Body of pancreas (tissue), 4 donors: ENCODE measurements around the gene EFHC2.

Experiments used
- CTCF ChIP-seq, 7 experiments: fragments of 450-650 bp in 4 of 7; fragments of 200-600 bp in 3 of 7; sonication (generic) in 3 of 7; IDR thresholded peaks; one replicate each; pipeline ENCODE4 v1.5.1; 2016 to 2019; ENCODE audit warnings: antibody characterized with exemption in 7 of 7
- POLR2A ChIP-seq, 3 donors: fragments of 450-650 bp; IDR thresholded peaks; one replicate each; pipeline ENCODE4 v1.6.1; 2016; ENCODE audit warnings: antibody characterized with exemption in 3 of 3, mild to moderate bottlenecking in 2 of 3

GRCh38 chrX:44105228-44105913 lies 238.1 kb downstream of the EFHC2 start:
- TF ChIP-seq CTCF (IDR thresholded peaks at IDR 0.05): peak in 2 of 7 experiments; percentile 17 to 18
- no peak for TF ChIP-seq POLR2A (IDR thresholded peaks at IDR 0.05)
